Hematopoietic multipotent progenitor cell treated with erythropoietin and hydrocortisone succinate and interleukin-3 and kit ligand, for 8 days (in vitro differentiated cells): ENCODE data around the gene NTF3.
"Not testable (repeated sequence)": the region's sequence is repeated elsewhere in the genome, so short reads cannot be mapped to it uniquely, and the experiment has no call there.

ENCODE experiments used
- DNase-seq: peaks from one replicate; pipeline ENCODE4 v3.0.0-alpha.2; 2015

NTF3 gene

GRCh38 chr12:5513406-5513805 lies 81.5 kb downstream of the NTF3 start:
- no peak for DNase-seq

GRCh38 chr12:5514016-5514415 lies 82.1 kb downstream of the NTF3 start:
- DNase-seq, result no peak

- DNase-seq, result no peak
Measured at GRCh38 chr12:5514545-5514944, 82.6 kb downstream of the NTF3 start.

GRCh38 chr12:5515458-5515857 lies 83.5 kb downstream of the NTF3 start:
- DNase-seq, result no peak

GRCh38 chr12:5516371-5517241 lies 84.7 kb downstream of the NTF3 start:
- DNase-seq, result no peak

- DNase-seq, result no peak
Measured at GRCh38 chr12:5518584-5519365, 86.9 kb downstream of the NTF3 start.

- no peak for DNase-seq
Measured at GRCh38 chr12:5520037-5520436, 88.1 kb downstream of the NTF3 start.

- no peak for DNase-seq
Measured at GRCh38 chr12:5520831-5521230, 88.9 kb downstream of the NTF3 start.

GRCh38 chr12:5521456-5522325 lies 89.8 kb downstream of the NTF3 start:
- DNase-seq, result no peak

GRCh38 chr12:5522432-5523335 lies 90.8 kb downstream of the NTF3 start:
- DNase-seq, result no peak

- no peak for DNase-seq
Measured at GRCh38 chr12:5523396-5524115, 91.6 kb downstream of the NTF3 start.

GRCh38 chr12:5524116-5524768 lies 92.3 kb downstream of the NTF3 start:
- no peak for DNase-seq

GRCh38 chr12:5524769-5525436 lies 93.0 kb downstream of the NTF3 start:
- no peak for DNase-seq

GRCh38 chr12:5525783-5526367 lies 94.0 kb downstream of the NTF3 start:
- DNase-seq, result no peak

GRCh38 chr12:5533368-5533767 lies 101.5 kb downstream of the NTF3 start:
- no peak for DNase-seq

- no peak for DNase-seq
Measured at GRCh38 chr12:5534426-5535199, 102.7 kb downstream of the NTF3 start.

- DNase-seq, result no peak
Measured at GRCh38 chr12:5535541-5535940, 103.6 kb downstream of the NTF3 start.

GRCh38 chr12:5537026-5537615 lies 105.2 kb downstream of the NTF3 start:
- not testable (repeated sequence) for DNase-seq

GRCh38 chr12:5537771-5538170 lies 105.9 kb downstream of the NTF3 start:
- DNase-seq, result no peak
